GM21576 (cell line): Measurements from ENCODE around the gene SNRNP48.

Source experiments
- ATAC-seq: cut with Tn5 transposase; IDR thresholded peaks from one replicate; pipeline ENCODE4 v1.9.1; 2021; ENCODE audit warnings: mild to moderate bottlenecking, moderate library complexity; ENCODE audit not compliant: unreplicated experiment

SNRNP48 gene

DNA sequence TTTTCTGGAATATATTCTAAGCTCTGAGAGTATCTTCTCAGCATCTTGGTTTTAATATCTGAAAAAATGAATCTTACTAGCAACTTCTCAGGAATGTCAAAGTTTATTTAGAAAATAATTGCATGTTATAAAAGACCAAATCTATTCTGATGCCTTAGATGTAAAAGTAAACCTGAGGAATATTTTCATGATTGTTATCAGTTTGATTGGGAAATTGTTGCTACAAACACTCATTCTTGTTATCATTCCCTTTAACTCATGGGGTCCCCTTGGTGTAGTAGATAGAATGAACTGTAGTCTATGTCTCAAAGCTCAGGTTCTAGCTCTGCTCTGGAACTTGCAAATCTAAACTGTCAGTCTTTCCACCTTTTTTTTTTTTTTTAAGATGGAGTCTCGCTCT, 50.0 kb downstream of the SNRNP48 start:
- no peak for ATAC-seq

DNA sequence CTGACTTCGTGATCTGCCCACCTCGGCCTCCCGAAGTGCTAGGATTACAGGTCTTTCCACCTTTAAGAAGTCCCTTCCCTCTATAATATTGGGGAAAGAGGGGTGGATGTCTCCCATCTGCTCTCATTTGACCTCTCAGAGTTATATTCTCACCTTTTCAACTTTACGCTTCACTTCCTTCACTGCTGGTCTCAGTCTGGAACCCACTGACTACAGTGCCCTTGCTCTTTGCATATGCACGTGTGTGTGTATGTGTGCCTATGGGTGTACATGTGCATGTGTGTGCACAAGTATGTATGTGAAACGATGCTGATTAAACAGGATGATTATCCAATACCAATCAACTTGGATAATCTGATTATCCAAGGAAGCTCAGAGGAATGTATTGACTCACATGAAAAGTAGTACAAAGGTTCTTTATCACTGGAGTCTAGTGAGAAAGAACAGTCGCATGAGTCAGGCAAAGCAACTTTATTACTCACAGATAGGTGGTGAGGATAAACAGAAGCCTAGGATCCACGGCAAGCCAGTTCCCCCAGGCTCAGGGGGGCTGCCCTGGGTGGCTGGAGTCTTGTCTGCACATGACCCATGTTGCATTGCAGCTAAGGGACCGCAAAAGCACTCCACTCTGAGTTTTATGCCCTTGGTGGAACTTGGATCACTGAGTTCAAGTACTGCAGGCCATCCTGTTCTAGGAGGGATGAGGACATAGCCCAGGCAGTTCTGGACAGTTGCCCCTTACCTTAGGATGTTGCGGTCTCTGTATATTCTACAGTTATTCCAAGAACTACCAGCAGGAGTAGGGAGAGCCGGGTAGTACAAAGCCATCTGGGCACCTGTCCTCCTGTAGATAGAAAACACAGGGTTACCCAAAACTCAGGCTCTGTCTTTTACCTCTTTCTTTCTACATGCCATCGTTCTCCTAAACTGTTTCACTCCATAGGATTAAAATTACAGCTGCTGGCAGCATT, 50.9 kb downstream of the SNRNP48 start:
- no peak for ATAC-seq

- no peak for ATAC-seq
Measured at GRCh38 chr6:7642791-7643190, 52.8 kb downstream of the SNRNP48 start.

DNA sequence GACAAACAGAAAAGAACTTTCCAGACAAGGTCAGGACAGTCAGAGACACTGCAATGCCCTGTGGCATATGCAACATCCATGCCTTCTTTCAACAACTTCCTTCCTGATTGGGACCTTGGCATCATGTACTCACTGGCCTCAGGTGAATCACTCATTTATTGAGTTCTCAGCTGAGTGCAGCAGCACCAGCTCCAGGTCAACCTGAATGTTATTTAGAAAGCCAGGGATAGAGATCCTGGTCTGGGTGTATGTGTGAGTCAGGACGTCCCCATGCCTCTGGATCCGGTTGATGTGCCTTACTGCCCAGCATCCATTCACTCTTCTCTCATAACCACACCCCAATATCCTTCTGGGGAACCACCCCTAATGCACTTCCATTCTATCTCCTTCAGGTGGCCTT, 54.4 kb downstream of the SNRNP48 start:
- ATAC-seq, result no peak

DNA sequence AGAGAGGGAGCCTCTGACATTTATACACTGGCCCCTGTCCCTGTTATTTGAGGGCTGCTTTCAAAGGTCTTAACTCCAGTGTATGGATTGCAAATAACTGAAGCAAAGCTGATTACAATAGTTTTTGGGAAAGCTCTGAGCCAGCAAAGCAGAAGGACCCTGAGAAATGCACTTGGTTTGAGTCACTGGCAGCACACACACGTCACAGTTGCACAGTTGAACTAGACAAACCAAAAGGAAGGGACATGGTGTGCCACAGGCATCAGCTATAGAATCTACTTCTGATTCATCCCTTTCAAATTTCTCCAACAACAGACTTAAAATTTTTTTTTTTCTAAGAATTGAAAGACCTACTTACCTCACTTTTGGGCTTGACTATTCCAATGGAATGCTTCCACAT, 56.4 kb downstream of the SNRNP48 start:
- no peak for ATAC-seq

DNA sequence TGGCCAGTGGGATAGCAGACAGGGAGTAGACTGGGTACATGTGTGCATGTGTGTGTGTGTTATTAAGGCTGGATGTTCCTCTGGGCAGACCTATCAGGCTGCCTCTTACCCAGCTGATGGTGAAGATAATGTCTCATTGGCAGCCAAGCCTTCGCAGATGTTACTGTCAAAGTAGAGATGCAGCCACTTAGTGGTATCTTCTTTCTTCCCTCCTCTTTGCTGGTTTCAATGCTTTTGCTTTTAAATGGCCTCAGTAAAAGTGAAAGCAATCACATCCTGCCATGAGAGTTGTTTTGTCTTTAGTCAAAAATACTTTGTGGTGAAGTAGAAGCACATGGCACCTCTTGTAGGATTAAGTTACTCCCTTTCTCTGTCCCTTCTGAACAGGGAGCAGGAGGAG, 57.5 kb downstream of the SNRNP48 start:
- ATAC-seq, result peak; percentile 66

GRCh38 chr6:7649037-7649810, 59.2 kb downstream of the SNRNP48 start:
- peak; percentile 66 for ATAC-seq

DNA sequence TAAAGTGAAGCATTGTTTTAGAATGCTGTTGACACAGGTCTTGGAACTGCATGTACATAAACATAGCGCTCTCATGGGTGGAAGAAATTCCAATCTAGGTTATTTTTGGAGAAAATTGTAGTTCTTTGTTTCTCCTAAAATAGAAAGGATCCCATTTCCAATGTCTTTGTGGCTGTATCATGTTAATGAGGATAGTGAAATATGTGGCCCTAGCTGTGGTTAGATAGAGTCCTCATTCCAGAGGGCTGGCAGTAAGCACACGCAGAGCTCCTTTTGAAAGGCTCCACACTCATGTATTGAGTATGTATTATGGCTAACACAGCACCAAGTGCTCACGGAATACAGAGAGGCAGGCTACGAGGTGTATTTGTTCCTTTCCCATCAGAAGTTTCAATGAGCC, 60.9 kb downstream of the SNRNP48 start:
- ATAC-seq, result no peak

DNA sequence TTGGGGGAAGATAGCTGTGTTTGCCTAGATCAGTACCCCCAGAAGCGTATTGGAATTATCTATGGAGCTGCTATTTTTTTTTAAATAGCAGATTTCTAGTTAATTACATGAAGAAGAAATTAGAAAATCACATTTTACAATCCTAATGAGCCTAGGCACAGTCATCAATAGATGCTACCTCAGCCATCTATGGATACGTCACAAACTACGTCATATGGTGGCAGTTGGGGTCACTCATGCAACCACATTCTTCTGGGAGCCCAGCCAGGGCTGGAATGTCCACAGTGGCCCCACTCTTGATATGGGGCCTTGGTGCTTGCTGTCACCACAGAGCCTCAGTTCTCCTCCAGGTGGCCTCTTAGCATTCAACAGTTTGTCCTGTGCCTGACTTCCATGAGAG, 63.0 kb downstream of the SNRNP48 start:
- no peak for ATAC-seq

GRCh38 chr6:7656355-7656754, 66.4 kb downstream of the SNRNP48 start:
- ATAC-seq, result no peak

GRCh38 chr6:7658543-7658942, 68.5 kb downstream of the SNRNP48 start:
- ATAC-seq, result no peak

DNA sequence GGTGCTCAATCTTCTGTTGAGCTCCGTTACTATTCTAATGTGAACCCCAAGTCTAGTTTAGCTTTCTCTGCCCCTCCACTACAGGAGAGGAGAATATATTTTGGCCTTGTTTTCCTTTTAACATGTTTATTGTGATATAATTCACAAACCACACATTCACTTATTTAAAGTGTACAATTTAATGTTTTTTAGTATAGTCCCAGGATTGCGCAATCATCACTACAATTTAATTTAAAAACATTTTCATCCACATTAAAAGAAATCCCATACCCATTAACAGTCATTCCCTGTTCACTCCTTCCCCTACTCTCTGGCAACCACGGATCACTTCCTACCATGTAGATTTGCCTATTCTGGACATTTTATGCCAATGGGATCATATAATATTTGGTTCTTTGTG, 71.4 kb downstream of the SNRNP48 start:
- ATAC-seq, result no peak
